Glutamatergic neuron (in vitro differentiated cells): ENCODE results near the gene ACTR1A. TPM values are rescaled to one million over a fixed set of nuclear protein-coding genes. Genes with fewer than 3 reads are reported as not detected.
A peak's percentile ranks its signal among the peaks of the same experiment; 100 is the strongest.

Experiments used
- DNase-seq: peaks from one replicate; pipeline ENCODE4 v3.0.0; 2022
- H3K27ac Mint-ChIP-seq: one replicate; pipeline ENCODE4 v1.8.0; 2020; ENCODE audit warnings: mild to moderate bottlenecking, mixed read lengths, inconsistent platforms; ENCODE audit not compliant: unreplicated experiment
- H3K27me3 Mint-ChIP-seq: one replicate; pipeline ENCODE4 v1.8.0; 2020; ENCODE audit warnings: mild to moderate bottlenecking, moderate library complexity, mixed read lengths, inconsistent platforms; ENCODE audit not compliant: unreplicated experiment
- H3K36me3 Mint-ChIP-seq: one replicate; pipeline ENCODE4 v1.8.0; 2020; ENCODE audit warnings: mild to moderate bottlenecking, mixed read lengths, inconsistent platforms; ENCODE audit not compliant: unreplicated experiment
- H3K4me1 Mint-ChIP-seq: one replicate; pipeline ENCODE4 v1.8.0; 2020; ENCODE audit warnings: mild to moderate bottlenecking, low read depth, mixed read lengths, inconsistent platforms; ENCODE audit not compliant: unreplicated experiment
- H3K4me3 Mint-ChIP-seq: one replicate; pipeline ENCODE4 v1.8.0; 2020; ENCODE audit warnings: mild to moderate bottlenecking, mixed read lengths, inconsistent platforms; ENCODE audit not compliant: unreplicated experiment
- H3K9me3 Mint-ChIP-seq: one replicate; pipeline ENCODE4 v1.8.0; 2020; ENCODE audit warnings: mild to moderate bottlenecking, moderate library complexity, mixed read lengths, inconsistent platforms; ENCODE audit not compliant: unreplicated experiment
- total RNA-seq: library from RNA; stranded (reverse); fragmentation: NEBNext Ultra II Directional; extraction: Animal tissue kit (Norgen Biotek cat#: 25700); gene quantifications from one replicate; pipeline ENCODE4 v1.2.1, GENCODE V29; 2021; ENCODE audit not compliant: unreplicated experiment
- TF ChIP-seq, protein P1 (sequence below): fragments of 200-600 bp; sonication (generic); IDR thresholded peaks from one replicate; pipeline ENCODE4 v1.5.0; 2021; ENCODE audit not compliant: partially characterized antibody, unreplicated experiment

Gene ACTR1A
- total RNA-seq, 1 donor from 2014 or later = 250 TPM

DNA sequence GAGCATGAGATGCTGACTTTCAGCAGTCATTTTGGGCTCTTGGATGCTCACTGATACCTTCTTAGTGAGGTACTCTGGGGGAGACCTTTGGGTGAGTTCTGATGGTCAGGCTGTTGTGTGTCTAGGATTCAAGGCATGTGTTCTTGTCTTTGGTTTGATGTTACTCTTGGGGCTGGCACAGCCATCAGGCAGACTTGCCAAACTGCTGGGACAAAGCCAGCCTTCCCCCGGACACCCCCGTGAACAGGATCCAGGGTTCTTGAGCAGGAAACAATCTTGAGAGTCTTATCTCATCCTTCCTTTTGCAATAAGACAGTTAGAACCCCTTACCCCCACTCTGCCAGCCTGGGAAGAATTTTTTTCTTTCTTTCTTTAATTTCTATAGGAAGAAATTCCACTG lies 43.5 kb upstream of the ACTR1A start:
- DNase-seq = no peak
- Mint-ChIP-seq H3K27me3 (peaks cover 4% of the 10 kb centered on the region), H3K4me1 (no peaks in the 10 kb centered on the region), H3K4me3 (no peak overlapping the region), H3K9me3 (peaks cover 3% of the 10 kb centered on the region), H3K27ac (no peak overlapping the region), H3K36me3 (no peaks in the 10 kb centered on the region)
- TF ChIP-seq, protein P1, sequence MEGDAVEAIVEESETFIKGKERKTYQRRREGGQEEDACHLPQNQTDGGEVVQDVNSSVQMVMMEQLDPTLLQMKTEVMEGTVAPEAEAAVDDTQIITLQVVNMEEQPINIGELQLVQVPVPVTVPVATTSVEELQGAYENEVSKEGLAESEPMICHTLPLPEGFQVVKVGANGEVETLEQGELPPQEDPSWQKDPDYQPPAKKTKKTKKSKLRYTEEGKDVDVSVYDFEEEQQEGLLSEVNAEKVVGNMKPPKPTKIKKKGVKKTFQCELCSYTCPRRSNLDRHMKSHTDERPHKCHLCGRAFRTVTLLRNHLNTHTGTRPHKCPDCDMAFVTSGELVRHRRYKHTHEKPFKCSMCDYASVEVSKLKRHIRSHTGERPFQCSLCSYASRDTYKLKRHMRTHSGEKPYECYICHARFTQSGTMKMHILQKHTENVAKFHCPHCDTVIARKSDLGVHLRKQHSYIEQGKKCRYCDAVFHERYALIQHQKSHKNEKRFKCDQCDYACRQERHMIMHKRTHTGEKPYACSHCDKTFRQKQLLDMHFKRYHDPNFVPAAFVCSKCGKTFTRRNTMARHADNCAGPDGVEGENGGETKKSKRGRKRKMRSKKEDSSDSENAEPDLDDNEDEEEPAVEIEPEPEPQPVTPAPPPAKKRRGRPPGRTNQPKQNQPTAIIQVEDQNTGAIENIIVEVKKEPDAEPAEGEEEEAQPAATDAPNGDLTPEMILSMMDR = no peak

DNA sequence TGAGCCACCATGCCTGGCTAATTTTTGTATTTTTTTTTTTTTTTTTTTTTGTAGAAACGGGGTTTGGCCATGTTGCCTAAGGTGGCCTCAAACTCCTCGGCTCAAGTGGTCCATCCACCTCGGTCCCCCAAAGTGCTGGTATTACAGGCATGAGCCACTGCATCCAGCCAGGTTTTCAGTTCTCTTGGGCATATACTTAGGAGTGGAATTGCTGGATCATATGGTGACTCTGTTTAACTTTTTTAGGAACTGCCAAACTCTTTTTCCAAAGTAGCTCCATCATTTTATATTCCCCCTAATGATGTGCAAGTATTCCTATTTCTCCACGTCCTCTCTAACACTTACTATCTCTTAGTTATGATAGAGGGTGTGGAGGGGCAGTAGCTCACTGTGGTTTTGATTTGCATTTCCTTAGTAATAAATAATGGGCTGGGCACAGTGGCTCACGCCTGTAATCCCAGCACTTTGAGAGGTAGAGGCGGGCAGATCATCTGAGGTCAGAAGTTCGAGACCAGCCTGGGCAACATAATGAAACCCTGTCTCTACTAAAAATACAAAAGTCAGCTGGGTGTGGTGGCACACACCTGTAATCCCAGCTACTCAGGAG lies 42.9 kb upstream of the ACTR1A start:
- H3K9me3 Mint-ChIP-seq = peaks cover 3% of the 10 kb centered on the region
- peaks cover 3% of the 10 kb centered on the region for H3K27me3 Mint-ChIP-seq
- TF ChIP-seq, protein P1 = no peak
- H3K36me3 Mint-ChIP-seq = no peaks in the 10 kb centered on the region
- H3K4me1 Mint-ChIP-seq = no peaks in the 10 kb centered on the region
- no peak overlapping the region for H3K27ac Mint-ChIP-seq
- no peak for DNase-seq
- H3K4me3 Mint-ChIP-seq = no peak overlapping the region

DNA sequence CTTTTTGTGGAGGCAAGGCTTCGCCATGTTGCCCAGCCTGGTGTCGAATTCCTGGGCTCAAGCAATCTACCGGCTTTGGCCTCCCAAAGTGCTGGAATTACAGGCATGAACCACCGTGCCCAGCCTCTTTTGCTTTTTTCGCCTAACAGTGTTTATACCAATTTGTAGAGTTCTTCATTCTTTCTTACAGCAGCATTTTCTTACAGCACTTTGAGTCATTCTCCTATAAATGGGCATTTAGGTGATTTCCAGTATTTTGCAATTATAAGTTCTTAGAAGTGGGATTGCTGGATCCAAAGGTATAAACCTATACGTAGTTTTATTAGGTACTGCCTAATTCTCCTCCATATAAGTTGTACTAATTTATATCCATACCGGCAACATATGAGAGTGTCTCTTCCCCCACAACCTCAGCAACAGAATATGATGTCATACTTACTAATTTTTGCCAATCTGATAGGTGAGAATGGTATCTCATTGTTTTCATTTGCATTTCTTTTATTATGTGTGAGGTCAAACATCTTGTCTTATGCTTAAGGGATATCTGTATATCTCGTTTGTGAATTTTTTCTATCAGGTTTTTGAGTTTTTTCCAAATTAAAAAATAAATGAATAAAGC lies 40.4 kb upstream of the ACTR1A start:
- H3K4me1 Mint-ChIP-seq = no peaks in the 10 kb centered on the region
- no peak overlapping the region for H3K27ac Mint-ChIP-seq
- TF ChIP-seq, protein P1 = no peak
- DNase-seq = no peak
- peaks cover 2% of the 10 kb centered on the region for H3K27me3 Mint-ChIP-seq
- peaks cover 3% of the 10 kb centered on the region for H3K9me3 Mint-ChIP-seq
- H3K4me3 Mint-ChIP-seq = no peak overlapping the region
- no peaks in the 10 kb centered on the region for H3K36me3 Mint-ChIP-seq

GRCh38 chr10:102540023-102540422 lies 37.5 kb upstream of the ACTR1A start:
- no peaks in the 10 kb centered on the region for H3K4me1 Mint-ChIP-seq
- TF ChIP-seq, protein P1 = peak; percentile 48

GRCh38 chr10:102538811-102539210 lies 36.3 kb upstream of the ACTR1A start:
- Mint-ChIP-seq H3K4me3 (no peak overlapping the region), H3K9me3 (no peaks in the 10 kb centered on the region), H3K36me3 (no peaks in the 10 kb centered on the region), H3K27me3 (no peaks in the 10 kb centered on the region), H3K4me1 (no peaks in the 10 kb centered on the region), H3K27ac (no peak overlapping the region)
- TF ChIP-seq, protein P1 = no peak
- no peak for DNase-seq

More at GRCh38 chr10:102540023-102540422, 37.5 kb upstream of the ACTR1A start:
- H3K27me3 Mint-ChIP-seq = no peaks in the 10 kb centered on the region
- peaks cover 3% of the 10 kb centered on the region for H3K9me3 Mint-ChIP-seq
- no peaks in the 10 kb centered on the region for H3K36me3 Mint-ChIP-seq
- H3K27ac Mint-ChIP-seq = no peak overlapping the region
- no peak overlapping the region for H3K4me3 Mint-ChIP-seq
- DNase-seq = no peak
